ENCODE data around the gene NKX6-2. TPM values are rescaled to one million over a fixed set of nuclear protein-coding genes. Genes with fewer than 3 reads are reported as not detected.

The NKX6-2 gene
- total RNA-seq, 3 donors from 2014 or later = not detected

GRCh38 chr10:132754071-132754470, 31.9 kb downstream of the NKX6-2 start:
- no peak for TF ChIP-seq CTCF (IDR thresholded peaks at IDR 0.05)
- H3K4me1 ChIP-seq (ENCODE audit: low read depth) = peaks cover 7% of the 10 kb centered on the region
- DNase-seq (no peak), ATAC-seq (no peak)
- intact Hi-C loops (cut with DNase I, micrococcal nuclease) = no loop called here
- no peaks in the 10 kb centered on the region for H3K36me3 ChIP-seq (ENCODE audit: low read depth)
- H3K9me3 ChIP-seq = no peaks in the 10 kb centered on the region
- H3K4me3 ChIP-seq = no peak overlapping the region

- Histone ChIP-seq H3K36me3 (ENCODE audit: low read depth) (no peaks in the 10 kb centered on the region), H3K4me1 (ENCODE audit: low read depth) (peaks cover 5% of the 10 kb centered on the region), H3K9me3 (no peaks in the 10 kb centered on the region), H3K4me3 (no peak overlapping the region)
- intact Hi-C loops (cut with DNase I, micrococcal nuclease) = no loop called here
- ATAC-seq = no peak
- no peak for DNase-seq
- no peak for TF ChIP-seq CTCF (IDR thresholded peaks at IDR 0.05)
Measured at GRCh38 chr10:132753596-132753995, 32.4 kb downstream of the NKX6-2 start.

GRCh38 chr10:132752961-132753360, 33.0 kb downstream of the NKX6-2 start:
- intact Hi-C loops (cut with DNase I, micrococcal nuclease) = no loop called here
- TF ChIP-seq CTCF (IDR thresholded peaks at IDR 0.05) = no peak
- Histone ChIP-seq H3K4me3 (no peak overlapping the region), H3K36me3 (ENCODE audit: low read depth) (no peaks in the 10 kb centered on the region), H3K4me1 (ENCODE audit: low read depth) (peaks cover 5% of the 10 kb centered on the region), H3K9me3 (no peaks in the 10 kb centered on the region)
- DNase-seq (no peak), ATAC-seq (no peak)

DNA sequence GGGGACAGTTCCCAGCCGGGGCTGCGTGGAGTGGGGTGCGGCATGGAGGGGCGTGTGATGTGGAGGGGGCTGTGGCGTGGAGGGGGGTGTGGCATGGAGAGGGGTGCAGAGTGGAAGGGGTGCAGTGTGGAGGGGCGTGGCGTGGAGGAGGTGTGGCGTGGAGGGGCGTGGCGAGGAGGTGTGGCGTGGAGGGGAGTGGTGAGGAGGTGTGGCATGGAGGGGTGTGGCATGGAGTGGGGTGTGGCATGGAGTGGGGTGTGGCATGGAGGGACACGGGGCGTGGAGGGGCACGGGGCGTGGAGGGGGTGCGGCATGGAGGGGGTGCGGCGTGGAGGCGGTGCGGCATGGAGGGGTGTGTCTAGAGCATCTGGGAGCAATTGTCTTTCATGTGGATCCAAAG, 33.6 kb downstream of the NKX6-2 start:
- ATAC-seq = peak; percentile 76

GRCh38 chr10:132750936-132751335, 35.0 kb downstream of the NKX6-2 start:
- ATAC-seq = no peak
- H3K36me3 ChIP-seq (ENCODE audit: low read depth) = no peaks in the 10 kb centered on the region
- no peak overlapping the region for H3K4me3 ChIP-seq
- intact Hi-C loops (cut with DNase I, micrococcal nuclease) = no loop called here
- DNase-seq = no peak
- H3K9me3 ChIP-seq = no peaks in the 10 kb centered on the region
- peaks cover 5% of the 10 kb centered on the region for H3K4me1 ChIP-seq (ENCODE audit: low read depth)
- TF ChIP-seq CTCF (IDR thresholded peaks at IDR 0.05) = no peak

More for the DNA sequence above, 33.6 kb downstream of the NKX6-2 start:
- Histone ChIP-seq H3K4me3 (no peak overlapping the region), H3K4me1 (ENCODE audit: low read depth) (peaks cover 5% of the 10 kb centered on the region), H3K36me3 (ENCODE audit: low read depth) (no peaks in the 10 kb centered on the region), H3K9me3 (no peaks in the 10 kb centered on the region)
- TF ChIP-seq CTCF (IDR thresholded peaks at IDR 0.05) = no peak
- intact Hi-C loops (cut with DNase I, micrococcal nuclease) = no loop called here
- peak in 1 of 3 donors; percentile 67 for DNase-seq

DNA sequence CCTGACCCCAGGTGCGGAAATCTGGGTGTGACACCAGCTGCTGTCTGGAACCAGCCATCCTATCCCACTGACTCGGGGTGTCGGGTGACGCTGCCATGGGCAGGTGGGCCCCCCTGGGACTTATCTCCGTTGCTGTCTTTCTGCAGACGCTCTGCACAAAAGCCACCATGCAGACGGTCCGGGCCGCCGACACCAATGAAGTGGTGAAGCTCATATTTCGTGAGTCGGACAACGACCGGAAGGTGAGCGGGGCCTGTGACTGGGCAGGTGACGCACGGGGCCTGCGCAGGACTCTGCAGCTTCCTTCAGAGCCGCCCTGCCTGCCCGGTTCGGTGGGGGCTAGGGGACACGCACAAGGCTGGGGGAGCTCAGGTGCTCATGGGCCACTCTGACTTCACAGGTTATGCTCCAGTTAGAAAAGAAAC, 36.6 kb downstream of the NKX6-2 start:
- no peak for ATAC-seq
- DNase-seq = no peak
- peaks cover 5% of the 10 kb centered on the region for H3K4me1 ChIP-seq (ENCODE audit: low read depth)
- H3K36me3 ChIP-seq (ENCODE audit: low read depth) = no peaks in the 10 kb centered on the region
- no peak for TF ChIP-seq CTCF (IDR thresholded peaks at IDR 0.05)
- H3K9me3 ChIP-seq = no peaks in the 10 kb centered on the region
- intact Hi-C loops (cut with DNase I, micrococcal nuclease) = no loop called here
- H3K4me3 ChIP-seq = no peak overlapping the region

All from mucosa of descending colon (tissue), 3 donors.